Liver (tissue), 9 donors: Measurements from ENCODE around the gene DTWD2. TPM values are rescaled to one million over a fixed set of nuclear protein-coding genes. Genes with fewer than 3 reads are reported as not detected.

Experiments used
- DNase-seq: peaks from one replicate; pipeline ENCODE4 v3.0.0-alpha.2; 2017; ENCODE audit warnings: low spot score
- H3K27ac ChIP-seq, 2 donors: one replicate each; pipeline ENCODE4 v1.7.0; 2013; ENCODE audit warnings: inconsistent platforms in 2 of 2, low read length in 2 of 2, control low read depth in 1 of 2, low read depth in 1 of 2, mild to moderate bottlenecking in 1 of 2
- H3K27me3 ChIP-seq, 4 donors: one replicate each; pipeline versions ENCODE4 v1.6.1 to v1.7.0; 2013; ENCODE audit warnings: low read length in 3 of 4, inconsistent platforms in 1 of 4, mild to moderate bottlenecking in 1 of 4, moderate library complexity in 1 of 4; ENCODE audit not compliant: control insufficient read depth in 4 of 4, insufficient read depth in 4 of 4
- H3K36me3 ChIP-seq, 4 donors: one replicate each; pipeline versions ENCODE4 v1.6.1 to v1.7.0; 2013; ENCODE audit warnings: low read length in 3 of 4, mild to moderate bottlenecking in 3 of 4, low read depth in 1 of 4, moderate library complexity in 1 of 4; ENCODE audit not compliant: control insufficient read depth in 4 of 4, insufficient read depth in 3 of 4
- H3K4me1 ChIP-seq, 4 donors: one replicate each; pipeline versions ENCODE4 v1.6.1 to v1.7.0; 2013; ENCODE audit warnings: low read length in 3 of 4, mild to moderate bottlenecking in 3 of 4, moderate library complexity in 1 of 4; ENCODE audit not compliant: control insufficient read depth in 4 of 4, insufficient read depth in 4 of 4
- H3K4me3 ChIP-seq, 3 donors: one replicate each; pipeline versions ENCODE4 v1.6.1 to v1.7.0; 2013; ENCODE audit warnings: low read length in 3 of 3, control low read depth in 1 of 3, low read depth in 1 of 3, mild to moderate bottlenecking in 1 of 3
- H3K9ac ChIP-seq, 2 donors: one replicate each; pipeline ENCODE4 v1.7.0; 2013; ENCODE audit warnings: low read length in 2 of 2, mild to moderate bottlenecking in 2 of 2, moderate library complexity in 2 of 2, control low read depth in 1 of 2, low read depth in 1 of 2
- H3K9me3 ChIP-seq, 4 donors: one replicate each; pipeline versions ENCODE4 v1.6.1 to v1.7.0; 2013; ENCODE audit warnings: low read length in 3 of 4; ENCODE audit not compliant: control insufficient read depth in 4 of 4
- EGR1 ChIP-seq, 2 donors: IDR thresholded peaks; 2 replicates each; pipeline ENCODE4 v1.6.1; 2016 to 2018; ENCODE audit warnings: antibody characterized with exemption in 2 of 2, low read depth in 2 of 2
- FOXA1 ChIP-seq: IDR thresholded peaks from 2 replicates; pipeline ENCODE4 v1.6.1; 2016; ENCODE audit warnings: antibody characterized with exemption
- FOXA2 ChIP-seq: IDR thresholded peaks from 2 replicates; pipeline ENCODE4 v1.6.1; 2016; ENCODE audit warnings: antibody characterized with exemption
- GABPA ChIP-seq, 2 donors: IDR thresholded peaks in 1 of 2; conservative IDR thresholded peaks in 1 of 2; 2 replicates each; pipeline ENCODE4 v1.6.1; 2016; ENCODE audit warnings: antibody characterized with exemption in 2 of 2, mild to moderate bottlenecking in 1 of 2, moderate library complexity in 1 of 2
- HNF4A ChIP-seq, 2 donors: conservative IDR thresholded peaks; 2 replicates each; pipeline ENCODE4 v1.6.1; 2016; ENCODE audit warnings: antibody characterized with exemption in 2 of 2, mild to moderate bottlenecking in 2 of 2
- HNF4G ChIP-seq: IDR thresholded peaks from 2 replicates; pipeline ENCODE4 v1.6.1; 2016; ENCODE audit warnings: antibody characterized with exemption
- JUND ChIP-seq, 2 donors: IDR thresholded peaks; 2 replicates each; pipeline ENCODE4 v1.6.1; 2016; ENCODE audit warnings: antibody characterized with exemption in 2 of 2
- NR2F2 ChIP-seq: IDR thresholded peaks from 2 replicates; pipeline ENCODE4 v1.6.1; 2016; ENCODE audit warnings: antibody characterized with exemption
- RAD21 ChIP-seq, 2 donors: IDR thresholded peaks; 2 replicates each; pipeline ENCODE4 v1.6.1; 2016; ENCODE audit warnings: antibody characterized with exemption in 2 of 2, mild to moderate bottlenecking in 2 of 2
- RXRA ChIP-seq, 2 donors: IDR thresholded peaks; 2 replicates each; pipeline ENCODE4 v1.6.1; 2017 to 2018; ENCODE audit warnings: antibody characterized with exemption in 2 of 2, mild to moderate bottlenecking in 1 of 2
- SP1 ChIP-seq: IDR thresholded peaks from 2 replicates; pipeline ENCODE4 v1.6.1; 2018; ENCODE audit warnings: antibody characterized with exemption, mild to moderate bottlenecking
- TAF1 ChIP-seq: conservative IDR thresholded peaks from 2 replicates; pipeline ENCODE4 v1.6.1; 2016; ENCODE audit warnings: antibody characterized with exemption, mild to moderate bottlenecking
- YY1 ChIP-seq: IDR thresholded peaks from 2 replicates; pipeline ENCODE4 v1.6.1; 2016; ENCODE audit warnings: antibody characterized with exemption, mild to moderate bottlenecking
- WGBS: extraction: QIAGEN DNeasy Blood & Tissue Kit; methylation state at CpG from one replicate; pipeline ENCODE4 v1.1.7; 2013; 5-methylcytosine and 5-hydroxymethylcytosine counted together
- polyA plus RNA-seq, 2 donors: library from polyadenylated mRNA; stranded (reverse) in 1 of 2; unstranded in 1 of 2; fragments of 200-250 nt in 1 of 2; fragments of >200 nt in 1 of 2; fragmentation: Nextera tagmentation in 1 of 2; extraction: Ambion mirVana in 1 of 2; gene quantifications; one replicate each; pipeline versions ENCODE4 v1.2.1 to v1.2.3, GENCODE V29; 2013 to 2015
- total RNA-seq, 2 donors: library from RNA; depleted of rRNA; stranded (reverse); fragments of >200 nt; gene quantifications; one replicate each; pipeline ENCODE4 v1.2.3, GENCODE V29; 2014
- TF ChIP-seq, protein P1 (sequence below): IDR thresholded peaks from 2 replicates; pipeline ENCODE4 v1.6.1; 2016; ENCODE audit warnings: antibody characterized with exemption
- TF ChIP-seq, protein P2 (sequence below): fragments of 150-350 bp; IDR thresholded peaks from 2 replicates; pipeline ENCODE4 v1.5.1; 2017; ENCODE audit warnings: improper control_type of control experiment, low read depth, low read length; ENCODE audit not compliant: missing input control
- TF ChIP-seq, protein P3 (sequence below): IDR thresholded peaks from 2 replicates; pipeline ENCODE4 v1.6.1; 2016; ENCODE audit warnings: antibody characterized with exemption
- TF ChIP-seq, protein P4 (sequence below): IDR thresholded peaks from 2 replicates; pipeline ENCODE4 v1.6.1; 2016; ENCODE audit warnings: antibody characterized with exemption
- TF ChIP-seq, protein P5 (sequence below): IDR thresholded peaks from 2 replicates; pipeline ENCODE4 v1.6.1; 2016; ENCODE audit warnings: antibody characterized with exemption, mild to moderate bottlenecking
- donor health status: healthy.
- donor health status: healthy.
- donor health status: healthy.
- donor health status: healthy.
- donor health status: healthy.

DTWD2 gene
- total and polyA plus RNA-seq, 4 donors = 2.3 to 10.7 (median 4.3) TPM

DNA sequence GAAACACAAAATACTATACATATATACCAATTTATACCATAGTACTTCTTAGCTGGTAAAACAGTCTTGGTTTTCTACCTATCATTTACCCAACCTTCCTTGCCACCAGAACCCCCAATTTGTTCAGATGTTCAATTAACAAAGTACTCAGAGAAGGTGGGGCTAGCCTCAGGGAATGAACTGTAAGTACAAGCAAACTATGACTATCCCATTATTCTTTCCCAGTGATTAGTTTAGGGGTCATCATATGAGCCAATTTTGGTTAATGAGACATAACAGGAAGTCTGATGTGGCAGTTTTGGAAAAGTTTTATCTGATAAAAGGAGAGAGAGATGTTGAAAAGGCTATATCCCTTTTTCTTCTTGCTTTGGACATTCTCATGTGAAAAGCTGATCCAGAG, 125.8 kb downstream of the DTWD2 start (continued):
- no peak for TF ChIP-seq SP1
- no peak for TF ChIP-seq NR2F2
- no peak for TF ChIP-seq FOXA1
- no peak for TF ChIP-seq HNF4A (conservative IDR thresholded peaks at IDR 0.05)

DNA sequence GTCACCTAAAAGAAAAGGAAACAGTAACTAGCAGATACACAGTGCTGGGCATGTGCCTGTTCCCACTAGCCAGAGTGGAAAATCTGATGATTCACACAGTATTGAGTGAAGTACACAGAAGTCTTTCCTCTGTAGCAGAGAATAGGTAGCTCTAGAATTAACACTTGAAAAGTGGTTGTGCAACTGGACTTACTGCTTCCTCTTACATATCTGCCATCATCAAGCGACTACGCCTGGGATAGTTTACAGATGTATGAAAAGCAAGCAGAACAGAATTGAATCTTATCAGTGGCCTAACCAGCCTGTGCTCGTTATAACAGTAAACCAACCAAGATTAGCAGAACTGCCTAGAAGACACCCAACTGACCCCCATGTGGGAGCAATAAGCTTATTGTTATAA, 130.6 kb downstream of the DTWD2 start:
- H3K4me3 ChIP-seq = no peak overlapping the region
- H3K27me3 ChIP-seq = no peaks in the 10 kb centered on the region
- no peaks in the 10 kb centered on the region for H3K9me3 ChIP-seq
- H3K4me1 ChIP-seq = no peaks in the 10 kb centered on the region
- TF ChIP-seq YY1 (no peak), SP1 (no peak), HNF4A (conservative IDR thresholded peaks at IDR 0.05) (no peak), JUND (IDR thresholded peaks at IDR 0.05) (no peak), FOXA1 (no peak), GABPA (IDR thresholded peaks at IDR 0.05 in 1 of 2, conservative IDR thresholded peaks at IDR 0.05 in 1 of 2) (no peak), TAF1 (no peak), EGR1 (IDR thresholded peaks at IDR 0.05; ENCODE audit: low read depth in 2 of 2) (no peak), NR2F2 (no peak), RXRA (IDR thresholded peaks at IDR 0.05) (no peak), FOXA2 (no peak), RAD21 (IDR thresholded peaks at IDR 0.05) (no peak), HNF4G (no peak)
- TF ChIP-seq, protein P1, sequence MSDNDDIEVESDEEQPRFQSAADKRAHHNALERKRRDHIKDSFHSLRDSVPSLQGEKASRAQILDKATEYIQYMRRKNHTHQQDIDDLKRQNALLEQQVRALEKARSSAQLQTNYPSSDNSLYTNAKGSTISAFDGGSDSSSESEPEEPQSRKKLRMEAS = no peak
- TF ChIP-seq, protein P2, sequence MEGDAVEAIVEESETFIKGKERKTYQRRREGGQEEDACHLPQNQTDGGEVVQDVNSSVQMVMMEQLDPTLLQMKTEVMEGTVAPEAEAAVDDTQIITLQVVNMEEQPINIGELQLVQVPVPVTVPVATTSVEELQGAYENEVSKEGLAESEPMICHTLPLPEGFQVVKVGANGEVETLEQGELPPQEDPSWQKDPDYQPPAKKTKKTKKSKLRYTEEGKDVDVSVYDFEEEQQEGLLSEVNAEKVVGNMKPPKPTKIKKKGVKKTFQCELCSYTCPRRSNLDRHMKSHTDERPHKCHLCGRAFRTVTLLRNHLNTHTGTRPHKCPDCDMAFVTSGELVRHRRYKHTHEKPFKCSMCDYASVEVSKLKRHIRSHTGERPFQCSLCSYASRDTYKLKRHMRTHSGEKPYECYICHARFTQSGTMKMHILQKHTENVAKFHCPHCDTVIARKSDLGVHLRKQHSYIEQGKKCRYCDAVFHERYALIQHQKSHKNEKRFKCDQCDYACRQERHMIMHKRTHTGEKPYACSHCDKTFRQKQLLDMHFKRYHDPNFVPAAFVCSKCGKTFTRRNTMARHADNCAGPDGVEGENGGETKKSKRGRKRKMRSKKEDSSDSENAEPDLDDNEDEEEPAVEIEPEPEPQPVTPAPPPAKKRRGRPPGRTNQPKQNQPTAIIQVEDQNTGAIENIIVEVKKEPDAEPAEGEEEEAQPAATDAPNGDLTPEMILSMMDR = no peak
- TF ChIP-seq, protein P3, sequence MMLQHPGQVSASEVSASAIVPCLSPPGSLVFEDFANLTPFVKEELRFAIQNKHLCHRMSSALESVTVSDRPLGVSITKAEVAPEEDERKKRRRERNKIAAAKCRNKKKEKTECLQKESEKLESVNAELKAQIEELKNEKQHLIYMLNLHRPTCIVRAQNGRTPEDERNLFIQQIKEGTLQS = no peak
- TF ChIP-seq, protein P4, sequence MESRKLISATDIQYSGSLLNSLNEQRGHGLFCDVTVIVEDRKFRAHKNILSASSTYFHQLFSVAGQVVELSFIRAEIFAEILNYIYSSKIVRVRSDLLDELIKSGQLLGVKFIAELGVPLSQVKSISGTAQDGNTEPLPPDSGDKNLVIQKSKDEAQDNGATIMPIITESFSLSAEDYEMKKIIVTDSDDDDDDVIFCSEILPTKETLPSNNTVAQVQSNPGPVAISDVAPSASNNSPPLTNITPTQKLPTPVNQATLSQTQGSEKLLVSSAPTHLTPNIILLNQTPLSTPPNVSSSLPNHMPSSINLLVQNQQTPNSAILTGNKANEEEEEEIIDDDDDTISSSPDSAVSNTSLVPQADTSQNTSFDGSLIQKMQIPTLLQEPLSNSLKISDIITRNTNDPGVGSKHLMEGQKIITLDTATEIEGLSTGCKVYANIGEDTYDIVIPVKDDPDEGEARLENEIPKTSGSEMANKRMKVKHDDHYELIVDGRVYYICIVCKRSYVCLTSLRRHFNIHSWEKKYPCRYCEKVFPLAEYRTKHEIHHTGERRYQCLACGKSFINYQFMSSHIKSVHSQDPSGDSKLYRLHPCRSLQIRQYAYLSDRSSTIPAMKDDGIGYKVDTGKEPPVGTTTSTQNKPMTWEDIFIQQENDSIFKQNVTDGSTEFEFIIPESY = no peak
- TF ChIP-seq, protein P5, sequence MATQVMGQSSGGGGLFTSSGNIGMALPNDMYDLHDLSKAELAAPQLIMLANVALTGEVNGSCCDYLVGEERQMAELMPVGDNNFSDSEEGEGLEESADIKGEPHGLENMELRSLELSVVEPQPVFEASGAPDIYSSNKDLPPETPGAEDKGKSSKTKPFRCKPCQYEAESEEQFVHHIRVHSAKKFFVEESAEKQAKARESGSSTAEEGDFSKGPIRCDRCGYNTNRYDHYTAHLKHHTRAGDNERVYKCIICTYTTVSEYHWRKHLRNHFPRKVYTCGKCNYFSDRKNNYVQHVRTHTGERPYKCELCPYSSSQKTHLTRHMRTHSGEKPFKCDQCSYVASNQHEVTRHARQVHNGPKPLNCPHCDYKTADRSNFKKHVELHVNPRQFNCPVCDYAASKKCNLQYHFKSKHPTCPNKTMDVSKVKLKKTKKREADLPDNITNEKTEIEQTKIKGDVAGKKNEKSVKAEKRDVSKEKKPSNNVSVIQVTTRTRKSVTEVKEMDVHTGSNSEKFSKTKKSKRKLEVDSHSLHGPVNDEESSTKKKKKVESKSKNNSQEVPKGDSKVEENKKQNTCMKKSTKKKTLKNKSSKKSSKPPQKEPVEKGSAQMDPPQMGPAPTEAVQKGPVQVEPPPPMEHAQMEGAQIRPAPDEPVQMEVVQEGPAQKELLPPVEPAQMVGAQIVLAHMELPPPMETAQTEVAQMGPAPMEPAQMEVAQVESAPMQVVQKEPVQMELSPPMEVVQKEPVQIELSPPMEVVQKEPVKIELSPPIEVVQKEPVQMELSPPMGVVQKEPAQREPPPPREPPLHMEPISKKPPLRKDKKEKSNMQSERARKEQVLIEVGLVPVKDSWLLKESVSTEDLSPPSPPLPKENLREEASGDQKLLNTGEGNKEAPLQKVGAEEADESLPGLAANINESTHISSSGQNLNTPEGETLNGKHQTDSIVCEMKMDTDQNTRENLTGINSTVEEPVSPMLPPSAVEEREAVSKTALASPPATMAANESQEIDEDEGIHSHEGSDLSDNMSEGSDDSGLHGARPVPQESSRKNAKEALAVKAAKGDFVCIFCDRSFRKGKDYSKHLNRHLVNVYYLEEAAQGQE = no peak
- DNase-seq = no peak
- H3K9ac ChIP-seq = no peak overlapping the region
- WGBS = 81% methylated on average over 3 of the region's 3 CpGs
- no peaks in the 10 kb centered on the region for H3K36me3 ChIP-seq
- no peak overlapping the region for H3K27ac ChIP-seq
